GM12872 (cell line): ENCODE measurements around the gene BZW1.

Source experiments
- CTCF ChIP-seq: IDR thresholded peaks from 3 replicates; pipeline ENCODE4 v1.5.1; 2011; ENCODE audit warnings: low read depth, mild to moderate bottlenecking, low read length, moderate library complexity; ENCODE audit not compliant: insufficient read depth

BZW1 gene

GRCh38 chr2:200852605-200853004 is 40.9 kb downstream of the BZW1 start:
- no peak for TF ChIP-seq CTCF

GRCh38 chr2:200856806-200857205 is 45.1 kb downstream of the BZW1 start:
- TF ChIP-seq CTCF, result no peak

- TF ChIP-seq CTCF, result no peak
Measured at GRCh38 chr2:200860092-200860795, 48.5 kb downstream of the BZW1 start.

- no peak for TF ChIP-seq CTCF
Measured at GRCh38 chr2:200861617-200862155, 50.0 kb downstream of the BZW1 start.

GRCh38 chr2:200862532-200863000 is 50.9 kb downstream of the BZW1 start:
- TF ChIP-seq CTCF, result no peak

- no peak for TF ChIP-seq CTCF
Measured at GRCh38 chr2:200863782-200864175, 52.1 kb downstream of the BZW1 start.

GRCh38 chr2:200864176-200865034 is 52.7 kb downstream of the BZW1 start, which contains the start of gene CLK1:
Gene CLK1, minus strand, starts transcription at chr2:200864658. Its CDS starts 2,796 bp downstream, at chr2:200861862.
- no peak for TF ChIP-seq CTCF
